ENCODE results near the gene PLA2G2F. TPM values are rescaled to one million over a fixed set of nuclear protein-coding genes. Genes with fewer than 3 reads are reported as not detected.

PLA2G2F gene
- total and polyA plus RNA-seq, 2 of the 13 experiments (the other 11 are each of a cell fraction or from before 2014, with no cell fraction given), result not detected

- TF ChIP-seq UBTF (CRISPR knock-in tag; IDR thresholded peaks at IDR 0.05) (0 out of 2 replicates have a peak, but pooled peaks have one; percentile 21), ZNF788 (CRISPR knock-in tag; IDR thresholded peaks at IDR 0.05; ENCODE audit: borderline replicate concordance) (no peak), DNMT1 (CRISPR knock-in tag; IDR thresholded peaks at IDR 0.05) (no peak), TEAD3 (CRISPR knock-in tag; optimal IDR thresholded peaks at IDR 0.05; ENCODE audit: borderline replicate concordance) (peak; percentile 4), SP4 (CRISPR knock-in tag; IDR thresholded peaks at IDR 0.05) (no peak), MAX (IDR thresholded peaks at IDR 0.05) (no peak), ASH2L (IDR thresholded peaks at IDR 0.05; ENCODE audit: insufficient read length, low read depth, low read length) (no peak), ZNF740 (CRISPR knock-in tag; IDR thresholded peaks at IDR 0.05) (0 out of 2 replicates have a peak, but pooled peaks have one; percentile 1), ZNF780A (CRISPR knock-in tag; IDR thresholded peaks at IDR 0.05) (no peak), DDIT3 (CRISPR knock-in tag; IDR thresholded peaks at IDR 0.05) (no peak)
These were observed 13.4 kb downstream of the PLA2G2F start (continued) for GRCh38 chr1:20152599-20152930.

GRCh38 chr1:20153000-20153418, 13.9 kb downstream of the PLA2G2F start:
- Histone ChIP-seq H3K36me3 (replicated peaks in 1 of 2; ENCODE audit: control insufficient read depth in 1 of 2, insufficient read depth in 2 of 2, low read length in 2 of 2) (no peaks in the 10 kb centered on the region), H2AFZ (ENCODE audit: low read length) (no peak overlapping the region), H3K9me3 (ENCODE audit: low read length) (no peaks in the 10 kb centered on the region), H3K27ac (ENCODE audit: extremely low read length, insufficient read depth, low read length) (no peak overlapping the region), H3K79me2 (ENCODE audit: insufficient read depth, low read length) (no peaks in the 10 kb centered on the region), H4K20me1 (ENCODE audit: insufficient read depth, low read length) (no peaks in the 10 kb centered on the region), H3K9ac (ENCODE audit: insufficient read depth, low read depth, low read length) (no peak overlapping the region), H3K4me2 (ENCODE audit: low read depth, low read length) (no peak overlapping the region), H3K4me3 (replicated peaks in 1 of 3; ENCODE audit: insufficient read depth in 1 of 3, low read depth in 2 of 3, low read length in 3 of 3) (no peak overlapping the region), H3K4me1 (ENCODE audit: insufficient read depth, low read length) (peaks cover 17% of the 10 kb centered on the region), H3K27me3 (ENCODE audit: control insufficient read depth in 1 of 2, insufficient read depth in 2 of 2, low read length in 2 of 2) (no peaks in the 10 kb centered on the region; a peak in 1 of 5 replicates)
- no peak for FAIRE-seq
- no TSS peak for BruUV-seq (replicated peaks)
- ChIA-PET POLR2A (interaction anchor here (0.6 to 0.7 kb wide), 2 partner anchors 232 to 460 kb away, joined by 3 read pairs; no protein-coding TSS in a partner anchor), CTCF (ENCODE audit: low intra/inter-chr PET ratio, low total read pairs) (interaction anchor here (0.7 to 3.6 kb wide), 3 partner anchors 178 to 235 kb away, joined by 3 to 30 read pairs (median 15); no protein-coding TSS in a partner anchor)
- DNase-seq (ENCODE audit: low spot score), result no peak
- intact Hi-C loops (cut with micrococcal nuclease; ENCODE audit: unreplicated experiment) (loop anchor here (1.0 kb wide), 2 partner anchors 178 to 235 kb away; no protein-coding TSS in a partner anchor), in situ Hi-C loops (cut with HindIII; ENCODE audit: extremely low pct_ligation_motif_present, low pct_unique_long_range_greater_than_20kb) (loop anchor here (5.0 kb wide), 2 partner anchors 181 to 231 kb away; partner anchors contain the start of gene PLA2G2E)
- ATAC-seq, result no peak
- 83% methylated on average over 6 of the region's 6 CpGs for WGBS (ENCODE audit: low lambda C conversion rate)
- TF ChIP-seq ZNF333 (CRISPR knock-in tag; IDR thresholded peaks at IDR 0.05; ENCODE audit: borderline replicate concordance) (no peak), ZNF18 (CRISPR knock-in tag; IDR thresholded peaks at IDR 0.05; ENCODE audit: insufficient replicate concordance) (no peak), MED1 (CRISPR knock-in tag; IDR thresholded peaks at IDR 0.05) (no peak), ZNF292 (CRISPR knock-in tag; IDR thresholded peaks at IDR 0.05; ENCODE audit: borderline replicate concordance, low read depth) (no peak), HCFC1 (IDR thresholded peaks at IDR 0.05; ENCODE audit: low read depth, low read length) (no peak), ONECUT2 (CRISPR knock-in tag; IDR thresholded peaks at IDR 0.05) (no peak), ZNF503 (CRISPR knock-in tag; IDR thresholded peaks at IDR 0.05) (no peak)
